ENCODE measurements around the gene SLC22A23.

Gene SLC22A23

GRCh38 chr6:3394671-3395070, 62.2 kb downstream of the SLC22A23 start:
- Histone ChIP-seq H3K9me3 (ENCODE audit: control insufficient read depth, insufficient read depth, low read length) (no peaks in the 10 kb centered on the region), H3K27ac (ENCODE audit: low read depth, low read length) (no peak overlapping the region), H4K20me1 (ENCODE audit: control insufficient read depth, insufficient read depth, low read depth, low read length) (no peaks in the 10 kb centered on the region), H3K36me3 (ENCODE audit: control insufficient read depth, low read length) (no peaks in the 10 kb centered on the region), H3K79me2 (ENCODE audit: control insufficient read depth, low read length) (no peaks in the 10 kb centered on the region), H3K4me1 (ENCODE audit: control insufficient read depth, low read length) (no peaks in the 10 kb centered on the region), H3K4me3 (ENCODE audit: low read length) (no peak overlapping the region), H3K9me2 (replicated peaks; ENCODE audit: control insufficient read depth, low read length) (no peaks in the 10 kb centered on the region), H3F3A (ENCODE audit: control insufficient read depth, insufficient read depth) (no peaks in the 10 kb centered on the region), H3K4me2 (ENCODE audit: low read length) (no peak overlapping the region), H3K27me3 (ENCODE audit: control insufficient read depth, low read length) (peaks cover 11% of the 10 kb centered on the region)
- TF ChIP-seq CTCF (IDR thresholded peaks at IDR 0.05; ENCODE audit: low read depth, low read length, poor library complexity, severe bottlenecking), result no peak
- TF ChIP-seq EZH2phosphoT487 (IDR thresholded peaks at IDR 0.05; ENCODE audit: borderline replicate concordance, low read length), result no peak

GRCh38 chr6:3393836-3394202, 63.0 kb downstream of the SLC22A23 start:
- H3K36me3 ChIP-seq (ENCODE audit: control insufficient read depth, low read length), result no peaks in the 10 kb centered on the region
- H3K4me2 ChIP-seq (ENCODE audit: low read length), result no peak overlapping the region
- H3K27me3 ChIP-seq (ENCODE audit: control insufficient read depth, low read length), result peaks cover 15% of the 10 kb centered on the region
- no peaks in the 10 kb centered on the region for H3K79me2 ChIP-seq (ENCODE audit: control insufficient read depth, low read length)
- H4K20me1 ChIP-seq (ENCODE audit: control insufficient read depth, insufficient read depth, low read depth, low read length), result no peaks in the 10 kb centered on the region
- no peaks in the 10 kb centered on the region for H3K4me1 ChIP-seq (ENCODE audit: control insufficient read depth, low read length)
- H3K27ac ChIP-seq (ENCODE audit: low read depth, low read length), result no peak overlapping the region
- no peak for TF ChIP-seq EZH2phosphoT487 (IDR thresholded peaks at IDR 0.05; ENCODE audit: borderline replicate concordance, low read length)
- no peak for TF ChIP-seq CTCF (IDR thresholded peaks at IDR 0.05; ENCODE audit: low read depth, low read length, poor library complexity, severe bottlenecking)
- H3K9me3 ChIP-seq (ENCODE audit: control insufficient read depth, insufficient read depth, low read length), result no peaks in the 10 kb centered on the region
- H3K4me3 ChIP-seq (ENCODE audit: low read length), result no peak overlapping the region
- H3F3A ChIP-seq (ENCODE audit: control insufficient read depth, insufficient read depth), result no peaks in the 10 kb centered on the region
- H3K9me2 ChIP-seq (replicated peaks; ENCODE audit: control insufficient read depth, low read length), result no peaks in the 10 kb centered on the region

- no peaks in the 10 kb centered on the region for H4K20me1 ChIP-seq (ENCODE audit: control insufficient read depth, insufficient read depth, low read depth, low read length)
- TF ChIP-seq EZH2phosphoT487 (IDR thresholded peaks at IDR 0.05; ENCODE audit: borderline replicate concordance, low read length) (no peak), CTCF (IDR thresholded peaks at IDR 0.05; ENCODE audit: low read depth, low read length, poor library complexity, severe bottlenecking) (no peak)
Measured at GRCh38 chr6:3392930-3393835, 63.7 kb downstream of the SLC22A23 start.

More at GRCh38 chr6:3392930-3393835, 63.7 kb downstream of the SLC22A23 start:
- Histone ChIP-seq H3K4me3 (ENCODE audit: low read length) (no peak overlapping the region), H3K36me3 (ENCODE audit: control insufficient read depth, low read length) (no peaks in the 10 kb centered on the region), H3K4me1 (ENCODE audit: control insufficient read depth, low read length) (peaks cover 5% of the 10 kb centered on the region), H3K9me3 (ENCODE audit: control insufficient read depth, insufficient read depth, low read length) (no peaks in the 10 kb centered on the region), H3F3A (ENCODE audit: control insufficient read depth, insufficient read depth) (no peaks in the 10 kb centered on the region), H3K27ac (ENCODE audit: low read depth, low read length) (no peak overlapping the region), H3K9me2 (replicated peaks; ENCODE audit: control insufficient read depth, low read length) (no peaks in the 10 kb centered on the region), H3K4me2 (ENCODE audit: low read length) (no peak overlapping the region), H3K27me3 (ENCODE audit: control insufficient read depth, low read length) (peaks cover 17% of the 10 kb centered on the region), H3K79me2 (ENCODE audit: control insufficient read depth, low read length) (no peaks in the 10 kb centered on the region)

Data from DOHH2 (cell line).